SU-DHL-6 (cell line): ENCODE results near the gene CHN1.

Source experiments
- EZH2phosphoT487 ChIP-seq: fragments of 200-600 bp; sonication (generic), shearing (Covaris generic); conservative IDR thresholded peaks from 2 replicates; pipeline ENCODE4 v1.6.1; 2018; ENCODE audit warnings: mild to moderate bottlenecking, antibody characterized with exemption, low read length, moderate library complexity, mixed read lengths
- TF ChIP-seq, protein P1 (sequence below): fragments of 200-600 bp; sonication (generic); IDR thresholded peaks from one replicate; pipeline ENCODE4 v1.5.1; 2017; ENCODE audit warnings: antibody characterized with exemption, mild to moderate bottlenecking, low read length, moderate library complexity; ENCODE audit not compliant: insufficient read depth, poor library complexity, severe bottlenecking

DNA sequence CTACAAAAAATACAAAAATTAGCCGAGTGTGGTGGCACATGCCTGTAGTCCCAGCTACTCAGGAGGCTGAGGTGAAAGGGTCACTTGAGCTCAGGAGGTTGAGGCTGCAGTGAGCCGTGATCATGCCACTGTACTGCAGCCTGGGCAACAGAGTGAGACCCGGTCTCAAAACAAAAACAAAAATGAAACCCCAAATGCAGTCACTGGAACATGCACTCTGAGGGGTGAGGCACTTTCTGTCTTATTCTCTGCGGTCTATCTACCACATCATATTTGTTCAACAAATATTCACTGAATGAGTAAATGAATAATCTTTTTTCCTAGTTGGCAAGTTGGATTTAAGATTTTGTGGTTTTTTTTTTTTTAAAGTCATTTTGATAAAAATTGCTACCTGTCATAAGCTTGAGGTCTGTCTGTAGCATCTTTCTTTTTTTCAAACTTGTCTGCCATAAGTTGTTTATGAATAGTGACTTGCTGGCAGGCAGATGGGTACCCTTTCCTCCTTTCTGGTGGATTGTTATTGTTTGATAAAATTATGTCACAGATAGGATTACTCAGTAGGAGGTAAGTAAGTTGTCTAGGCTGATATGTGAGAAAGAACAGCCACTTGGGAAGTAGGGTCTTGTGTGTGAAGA is 252.7 kb downstream of the CHN1 start:
- TF ChIP-seq, protein P1, sequence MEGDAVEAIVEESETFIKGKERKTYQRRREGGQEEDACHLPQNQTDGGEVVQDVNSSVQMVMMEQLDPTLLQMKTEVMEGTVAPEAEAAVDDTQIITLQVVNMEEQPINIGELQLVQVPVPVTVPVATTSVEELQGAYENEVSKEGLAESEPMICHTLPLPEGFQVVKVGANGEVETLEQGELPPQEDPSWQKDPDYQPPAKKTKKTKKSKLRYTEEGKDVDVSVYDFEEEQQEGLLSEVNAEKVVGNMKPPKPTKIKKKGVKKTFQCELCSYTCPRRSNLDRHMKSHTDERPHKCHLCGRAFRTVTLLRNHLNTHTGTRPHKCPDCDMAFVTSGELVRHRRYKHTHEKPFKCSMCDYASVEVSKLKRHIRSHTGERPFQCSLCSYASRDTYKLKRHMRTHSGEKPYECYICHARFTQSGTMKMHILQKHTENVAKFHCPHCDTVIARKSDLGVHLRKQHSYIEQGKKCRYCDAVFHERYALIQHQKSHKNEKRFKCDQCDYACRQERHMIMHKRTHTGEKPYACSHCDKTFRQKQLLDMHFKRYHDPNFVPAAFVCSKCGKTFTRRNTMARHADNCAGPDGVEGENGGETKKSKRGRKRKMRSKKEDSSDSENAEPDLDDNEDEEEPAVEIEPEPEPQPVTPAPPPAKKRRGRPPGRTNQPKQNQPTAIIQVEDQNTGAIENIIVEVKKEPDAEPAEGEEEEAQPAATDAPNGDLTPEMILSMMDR, result no peak
- no peak for TF ChIP-seq EZH2phosphoT487
